ENCODE results near the gene ZFP64.
A peak's percentile ranks its signal among the peaks of the same experiment; 100 is the strongest.
"Not testable (repeated sequence)": the region's sequence is repeated elsewhere in the genome, so short reads cannot be mapped to it uniquely, and the experiment has no call there.

ZFP64 gene

DNA sequence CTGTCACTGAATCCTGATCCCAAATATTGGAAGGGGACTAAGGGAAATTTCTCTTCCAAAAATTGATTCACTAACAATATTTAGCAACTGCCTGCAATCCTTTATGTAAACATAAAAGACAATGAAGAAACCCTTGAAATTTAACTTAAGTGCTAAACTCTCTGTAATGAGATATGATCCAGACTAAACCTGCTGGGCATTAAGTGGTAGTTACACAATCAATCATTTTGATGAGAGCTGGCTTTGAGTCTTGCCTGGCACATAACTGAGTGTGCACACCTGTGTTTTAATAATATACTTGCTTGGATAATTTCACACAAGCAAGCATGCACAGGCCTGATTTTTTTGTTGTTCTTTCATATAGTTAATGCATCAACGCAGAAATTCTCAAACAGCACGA, 9.8 kb upstream of the ZFP64 start:
- no peak for DNase-seq

- DNase-seq = no peak
Observed at GRCh38 chr20:52200870-52201269, 9.3 kb upstream of the ZFP64 start.

GRCh38 chr20:52196845-52197244, 5.3 kb upstream of the ZFP64 start:
- DNase-seq = no peak

- DNase-seq = no peak
Observed at GRCh38 chr20:52193886-52194545, 2.4 kb upstream of the ZFP64 start.

GRCh38 chr20:52193133-52193532, 1.6 kb upstream of the ZFP64 start:
- DNase-seq = no peak

GRCh38 chr20:52192719-52193007, 1.1 kb upstream of the ZFP64 start:
- not testable (repeated sequence) for DNase-seq

- DNase-seq = no peak
Observed at GRCh38 chr20:52191916-52192718, 538 bp upstream of the ZFP64 start.

DNA sequence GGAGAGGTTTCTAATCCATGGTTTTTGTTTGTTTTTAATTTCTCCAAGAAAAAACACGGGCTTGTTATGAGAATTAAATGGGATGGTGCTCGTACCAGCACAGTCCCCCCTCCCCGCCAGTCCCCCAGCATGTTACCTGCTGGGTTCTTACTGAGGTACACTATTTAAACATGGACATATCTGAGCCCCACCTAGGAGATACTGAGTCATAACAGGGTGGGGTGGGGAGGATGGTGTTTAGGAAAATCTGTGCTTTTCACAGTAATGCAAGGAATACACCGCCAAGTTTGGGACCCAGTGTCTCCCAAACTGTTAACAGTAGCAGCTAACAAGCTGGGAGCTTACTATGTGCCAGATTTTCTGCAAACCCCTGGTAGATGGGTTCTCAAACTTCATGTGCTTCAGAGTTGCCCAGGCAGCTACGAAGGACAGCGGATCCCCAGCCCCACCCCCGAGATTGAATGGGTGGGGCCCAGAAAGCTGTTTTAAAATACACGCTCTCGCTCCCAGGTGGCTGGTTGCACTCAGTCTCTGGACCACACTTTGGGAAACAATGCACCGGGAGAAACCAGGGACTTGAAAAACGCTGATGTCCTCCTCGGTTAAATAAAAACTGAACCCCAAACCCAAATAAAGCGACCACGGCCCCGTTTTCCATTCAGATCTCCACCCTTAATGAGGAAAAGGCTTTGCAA, 995 bp downstream of the ZFP64 start:
- DNase-seq = peak; percentile 28

- DNase-seq = no peak
Observed at GRCh38 chr20:52181766-52182165, 9.8 kb downstream of the ZFP64 start.

DNA sequence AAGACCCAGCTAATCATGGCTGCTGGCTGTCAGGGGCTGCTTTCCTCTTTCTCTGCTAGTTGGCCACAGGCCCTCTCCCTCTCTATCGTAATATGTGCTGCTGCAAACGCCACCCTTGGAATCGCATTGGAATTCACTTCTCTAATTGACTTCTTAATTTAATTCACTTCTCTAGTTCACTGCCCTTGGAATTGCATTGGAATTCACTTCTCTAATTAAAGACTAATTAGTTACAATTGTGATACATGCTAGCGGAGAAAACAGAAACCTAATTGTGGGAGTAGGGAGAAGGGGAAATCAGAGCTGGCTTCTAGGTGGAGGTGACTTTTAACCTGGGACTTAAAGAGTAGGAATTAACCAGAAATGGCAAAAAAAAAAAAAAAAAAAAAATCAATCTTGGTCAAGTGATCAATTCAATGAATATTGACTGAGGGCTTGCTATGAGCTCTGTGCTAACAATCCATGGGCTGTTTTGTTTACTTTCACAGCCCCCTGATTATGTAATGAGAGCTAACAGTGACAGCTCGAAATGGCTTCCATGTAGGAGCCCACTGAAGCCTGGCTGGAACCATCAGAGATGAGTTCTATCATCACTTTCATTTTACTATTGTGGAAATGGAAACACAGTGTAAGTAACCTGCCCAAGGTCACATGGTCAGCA, 11.3 kb downstream of the ZFP64 start:
- no peak for DNase-seq

DNA sequence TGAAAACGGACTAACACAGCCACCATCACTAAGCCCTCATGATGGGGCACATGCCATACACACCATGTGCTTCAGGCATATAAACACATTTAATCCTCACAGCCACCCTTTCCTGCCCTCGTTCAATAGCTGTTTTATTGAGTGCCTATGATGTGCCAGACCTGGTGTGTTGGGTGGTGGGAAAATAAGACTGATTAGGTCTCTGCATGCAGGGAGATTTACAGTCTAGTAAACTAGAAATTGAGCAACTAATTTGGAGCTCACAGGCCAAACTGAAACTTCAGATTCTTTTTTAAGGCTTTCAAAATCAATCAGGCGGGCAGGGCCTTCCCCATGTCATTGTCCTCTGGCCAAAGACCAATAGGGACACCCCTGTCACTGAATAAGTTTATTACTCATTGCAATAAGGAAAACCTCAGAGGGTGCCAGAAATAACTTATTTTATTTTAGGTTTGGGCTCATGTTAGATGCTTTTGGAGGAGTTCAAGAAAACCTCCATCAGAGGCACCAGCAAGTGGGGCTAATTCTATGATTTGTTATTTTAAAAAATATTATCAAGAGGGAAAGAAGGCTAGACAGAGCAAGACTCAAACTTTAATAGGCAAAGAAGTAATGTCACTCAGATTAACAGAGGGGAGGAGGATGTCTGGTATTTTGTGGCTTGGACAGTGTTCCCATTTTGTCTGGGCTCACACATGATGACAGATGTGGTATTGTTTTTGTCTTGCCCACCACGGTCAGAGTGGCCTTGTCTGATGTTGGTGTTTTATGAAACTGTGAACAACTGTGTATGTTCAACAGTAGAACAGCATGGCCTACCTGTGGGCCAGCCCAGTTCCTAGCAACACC, 12.0 kb downstream of the ZFP64 start:
- no peak for DNase-seq

DNA sequence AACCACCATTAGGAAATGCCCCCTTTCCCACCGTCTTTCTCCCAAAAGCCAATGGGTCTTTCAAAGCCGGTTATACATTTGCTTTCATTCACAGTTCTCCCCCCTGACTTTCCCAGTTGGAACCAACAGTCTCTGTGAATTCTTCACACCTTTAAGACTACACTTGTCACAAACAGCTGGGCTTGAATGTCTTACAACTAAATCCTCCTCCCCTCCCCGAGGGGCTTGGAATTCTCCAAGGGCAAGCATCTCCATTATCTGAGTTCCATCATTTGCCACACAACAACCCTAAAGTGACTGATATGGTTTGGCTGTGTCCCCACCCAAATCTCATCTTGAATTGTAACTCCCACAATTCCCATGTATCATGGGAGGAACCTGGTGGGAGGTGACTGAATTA, 12.9 kb downstream of the ZFP64 start:
- no peak for DNase-seq

DNA sequence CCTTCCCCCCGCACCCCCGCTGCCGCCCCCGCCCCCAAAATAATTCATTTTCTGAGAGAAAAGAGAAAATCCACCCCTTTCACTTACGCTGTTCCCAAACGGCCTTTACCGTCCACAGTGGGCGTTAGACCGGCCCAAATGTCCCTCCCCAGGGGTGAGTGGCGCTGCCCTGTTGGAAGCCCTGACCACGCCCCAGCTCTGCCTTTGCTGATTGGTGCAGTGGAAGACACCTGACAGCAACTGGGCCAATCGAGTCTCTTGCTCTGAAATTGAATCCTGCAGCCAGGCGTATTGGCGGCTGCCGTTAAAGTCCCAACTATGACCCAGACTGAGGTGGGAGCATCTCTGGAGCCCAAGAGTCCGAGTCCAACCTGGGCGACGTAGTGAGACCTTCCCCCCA, 15.7 kb downstream of the ZFP64 start:
- DNase-seq = no peak

- DNase-seq = no peak
Observed at GRCh38 chr20:52172392-52173047, 19.1 kb downstream of the ZFP64 start.

- no peak for DNase-seq
Observed at GRCh38 chr20:52171025-52171424, 20.6 kb downstream of the ZFP64 start.

DNA sequence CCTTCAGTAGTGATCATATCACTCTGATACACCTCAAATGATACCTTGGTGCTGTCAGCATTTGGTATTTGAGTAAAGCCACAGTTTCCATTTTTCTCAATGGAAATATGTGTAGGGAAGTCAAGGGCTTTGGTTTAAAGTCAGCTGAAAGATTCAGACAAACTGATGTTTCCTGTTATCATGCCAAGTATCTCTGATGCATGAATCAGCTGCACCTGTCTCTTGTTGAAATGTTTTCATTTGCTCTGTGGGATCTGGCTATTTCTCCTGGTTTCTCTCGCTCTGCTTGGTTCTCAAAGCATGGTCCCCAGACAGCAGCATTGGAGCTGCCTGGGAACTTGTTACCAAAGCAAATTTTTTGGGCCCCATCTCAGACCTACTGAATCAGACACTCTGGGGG, 23.5 kb downstream of the ZFP64 start:
- no peak for DNase-seq

- no peak for DNase-seq
Observed at GRCh38 chr20:52167232-52167840, 24.2 kb downstream of the ZFP64 start.

- no peak for DNase-seq
Observed at GRCh38 chr20:52166150-52166549, 25.4 kb downstream of the ZFP64 start.

DNA sequence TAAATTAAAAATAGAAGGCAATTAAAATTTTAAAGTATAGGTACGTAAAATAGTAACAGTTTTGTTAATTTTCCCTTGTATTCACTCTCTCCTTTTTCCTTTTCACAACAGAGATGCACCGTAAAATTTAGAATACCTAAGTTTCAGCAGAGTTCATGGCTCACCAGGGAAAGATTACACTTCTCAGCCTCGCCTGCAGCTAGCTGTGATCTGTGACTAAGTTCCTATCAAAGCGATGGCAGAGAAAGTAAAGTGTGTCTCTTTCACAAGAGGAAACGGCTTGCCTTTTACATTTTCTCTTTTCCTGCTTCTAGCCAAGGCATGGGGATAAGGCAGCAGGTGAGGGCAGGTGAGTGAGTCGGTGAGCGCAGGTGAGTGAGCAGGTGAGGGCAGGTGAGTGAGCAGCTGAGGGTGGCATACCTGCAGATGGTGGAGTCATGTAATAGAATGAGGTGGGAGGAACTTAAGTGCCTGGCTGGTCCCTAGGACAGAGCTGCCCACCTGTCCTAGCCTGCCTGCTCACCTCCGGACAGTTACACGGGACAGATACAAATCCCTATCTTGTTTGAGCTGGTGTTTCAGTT, 30.9 kb downstream of the ZFP64 start:
- no peak for DNase-seq

DNA sequence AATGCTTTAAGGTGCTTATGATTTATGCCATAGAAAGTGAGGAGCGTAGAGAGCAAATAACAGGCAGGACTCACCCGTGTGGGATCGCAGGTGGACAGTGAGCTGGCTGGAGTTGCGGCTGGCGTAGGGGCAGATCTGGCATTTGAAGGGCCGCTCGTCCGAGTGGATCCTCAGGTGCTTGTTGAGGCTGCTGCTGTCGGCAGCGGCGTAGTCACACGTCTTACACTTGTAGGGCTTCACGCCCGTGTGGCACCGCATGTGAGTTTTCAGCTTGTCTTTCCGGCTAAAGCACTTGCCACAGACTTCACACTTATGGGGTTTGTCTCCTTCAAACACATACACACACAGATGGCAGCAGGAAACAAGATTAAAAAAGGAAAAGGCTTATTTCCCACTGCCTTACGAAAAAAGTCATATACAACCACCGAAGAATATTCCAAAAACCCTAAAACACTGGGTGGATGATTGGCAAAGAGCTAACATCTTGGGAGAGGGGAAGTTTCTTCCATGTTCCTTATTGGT, 31.5 kb downstream of the ZFP64 start:
- DNase-seq = no peak

- DNase-seq = no peak
Observed at GRCh38 chr20:52154575-52154974, 37.0 kb downstream of the ZFP64 start.
